ENCODE measurements around the gene KCNMB1.

Gene KCNMB1, protein sequence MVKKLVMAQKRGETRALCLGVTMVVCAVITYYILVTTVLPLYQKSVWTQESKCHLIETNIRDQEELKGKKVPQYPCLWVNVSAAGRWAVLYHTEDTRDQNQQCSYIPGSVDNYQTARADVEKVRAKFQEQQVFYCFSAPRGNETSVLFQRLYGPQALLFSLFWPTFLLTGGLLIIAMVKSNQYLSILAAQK

DNA sequence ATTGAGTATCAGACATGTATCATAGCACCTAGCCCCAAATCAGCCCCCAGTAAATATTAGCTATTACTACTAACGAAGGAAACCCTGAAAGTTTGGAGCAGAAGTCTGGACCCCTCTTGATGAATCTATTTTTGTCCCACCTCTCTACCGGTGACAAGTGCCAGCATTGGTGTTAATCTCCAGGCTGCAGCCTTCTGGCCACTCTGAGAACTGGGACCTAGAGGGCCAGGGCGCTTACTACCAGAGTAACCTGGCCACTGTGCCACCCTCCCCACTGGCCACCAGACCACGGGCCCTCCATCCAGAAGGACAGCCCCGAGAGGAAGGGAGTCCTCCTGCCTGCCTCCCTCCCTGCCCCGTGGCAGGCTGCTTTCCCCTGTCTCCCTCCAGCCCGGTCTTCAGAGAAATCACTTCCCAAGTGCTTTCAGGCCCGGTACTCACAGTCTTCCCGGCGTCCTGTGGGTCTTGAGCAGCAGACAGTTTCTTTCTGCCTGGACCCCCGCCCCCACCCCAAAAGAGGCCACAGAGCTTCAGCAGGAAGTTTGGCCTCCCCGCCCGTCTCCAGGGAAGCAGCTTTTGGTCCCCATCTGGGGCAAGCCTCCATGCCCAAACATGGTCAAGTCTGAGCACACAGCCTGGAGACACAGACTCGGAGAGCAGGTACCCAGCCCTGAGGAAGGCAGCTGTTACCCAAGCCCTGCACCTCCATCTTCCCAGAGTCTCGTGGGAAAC, at the start of gene KCNMB1:
Gene KCNMB1 (minus strand): TSS at position 550 of the 732 bp plus-strand sequence. CDS start 3,920 bp downstream, outside the sequence.
- no peak for DNase-seq

DNA sequence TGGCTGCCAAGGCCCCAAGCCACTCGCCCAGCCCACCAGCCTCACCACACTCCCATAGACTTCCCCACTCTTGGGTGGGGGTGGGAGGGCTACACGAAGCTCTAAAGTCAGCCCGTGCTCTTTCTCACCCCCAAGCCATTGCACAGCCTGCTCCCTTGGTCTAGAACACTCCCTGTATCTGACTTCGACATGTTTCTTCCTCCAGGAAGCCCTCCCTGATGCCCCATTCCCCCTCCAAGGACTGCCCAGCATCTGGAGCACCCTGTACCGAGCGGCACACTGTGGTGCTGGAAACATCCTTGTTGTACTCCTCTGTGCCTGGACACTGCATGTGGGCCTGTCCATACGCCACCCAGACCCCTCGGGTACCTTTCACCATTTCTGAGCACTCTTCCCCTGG, 49.4 kb upstream of the KCNMB1 start:
- no peak for DNase-seq

DNA sequence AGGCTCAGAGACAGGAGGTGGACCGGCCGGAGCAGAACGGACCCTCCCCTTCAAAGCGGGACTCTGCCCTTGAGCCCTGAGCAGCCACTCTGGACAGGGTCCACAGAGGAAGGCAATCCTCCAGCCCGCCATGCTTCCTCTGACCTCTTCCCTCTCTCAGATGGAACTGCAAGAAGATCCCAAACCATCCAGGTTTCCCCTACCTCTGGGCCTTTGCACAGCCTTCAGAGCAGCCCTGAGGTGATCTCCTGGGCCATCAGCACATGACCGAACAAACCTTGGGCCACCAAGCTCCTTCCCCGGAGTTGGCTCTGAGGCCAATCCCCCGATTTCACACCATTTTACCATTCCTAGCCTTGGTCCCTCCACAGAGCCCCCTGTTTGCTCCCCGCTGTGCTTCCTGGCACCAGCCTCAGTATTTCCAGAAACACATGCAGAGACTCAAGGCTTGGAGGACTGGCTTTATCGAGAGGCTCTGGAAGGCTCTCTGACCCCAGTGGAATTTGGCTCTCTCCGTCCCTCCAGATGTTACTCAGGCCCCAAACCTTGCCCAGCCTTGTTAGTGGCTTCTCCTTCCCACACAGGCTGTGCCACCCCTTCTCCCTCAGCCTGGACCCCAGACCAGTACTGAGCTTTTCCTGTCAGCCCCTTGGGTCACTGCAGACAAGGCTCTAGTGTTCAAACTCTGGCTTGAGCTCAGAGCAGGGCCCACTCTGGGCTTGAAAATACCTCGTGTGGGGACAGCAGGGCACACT, 48.6 kb upstream of the KCNMB1 start:
- no peak for DNase-seq

DNA sequence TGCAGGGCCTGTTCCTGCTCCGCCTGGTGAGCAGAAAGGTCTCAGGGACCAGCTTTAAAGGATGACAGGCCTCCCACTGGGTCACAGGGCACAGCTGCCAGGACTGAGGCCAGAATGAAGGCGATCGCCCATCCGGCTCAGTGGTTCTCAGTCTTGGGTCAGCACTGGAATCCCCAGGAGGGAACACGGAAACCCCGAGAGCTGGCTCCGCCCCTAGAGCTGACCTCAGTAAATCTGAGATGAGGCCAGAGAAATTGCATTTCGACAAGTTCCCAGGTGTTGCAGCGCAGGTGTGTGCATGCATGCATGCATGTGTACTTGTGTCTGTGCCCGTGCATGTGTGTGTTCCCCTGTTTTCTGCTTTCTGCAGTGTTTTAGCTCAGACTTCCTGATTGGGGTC, 47.2 kb upstream of the KCNMB1 start:
- no peak for DNase-seq

DNA sequence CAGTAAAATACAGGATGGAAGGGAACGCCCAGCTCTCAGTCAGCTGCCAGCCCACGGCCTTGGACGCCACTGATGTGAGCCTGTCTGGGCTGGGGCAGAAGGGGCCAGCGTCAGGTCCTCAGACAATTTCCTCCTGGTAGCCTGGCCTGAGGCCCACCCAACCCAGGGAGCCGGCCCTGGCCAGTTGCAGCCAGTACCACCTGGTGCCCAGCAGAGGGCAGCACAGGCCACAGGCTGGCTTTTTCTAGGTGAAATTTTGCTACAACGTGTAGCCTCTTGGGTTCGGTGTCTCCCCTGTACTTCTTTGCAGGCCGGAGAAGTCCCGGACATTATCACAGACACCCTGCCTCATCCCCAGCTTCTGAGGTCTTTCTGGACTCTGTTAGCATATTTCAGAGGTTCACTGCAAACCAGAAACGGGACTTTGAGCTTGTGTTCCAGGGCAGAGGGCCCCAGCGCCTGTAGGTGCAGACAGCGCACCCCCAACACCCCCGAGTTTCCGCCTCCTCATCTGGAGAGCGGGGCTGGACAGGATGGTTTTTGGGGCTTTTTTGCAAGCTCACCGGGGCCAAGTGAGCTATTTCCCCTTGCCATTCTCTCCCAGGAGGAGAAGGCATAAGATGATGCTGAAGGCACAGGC, 45.9 kb upstream of the KCNMB1 start:
- DNase-seq: peak; percentile 7

DNA sequence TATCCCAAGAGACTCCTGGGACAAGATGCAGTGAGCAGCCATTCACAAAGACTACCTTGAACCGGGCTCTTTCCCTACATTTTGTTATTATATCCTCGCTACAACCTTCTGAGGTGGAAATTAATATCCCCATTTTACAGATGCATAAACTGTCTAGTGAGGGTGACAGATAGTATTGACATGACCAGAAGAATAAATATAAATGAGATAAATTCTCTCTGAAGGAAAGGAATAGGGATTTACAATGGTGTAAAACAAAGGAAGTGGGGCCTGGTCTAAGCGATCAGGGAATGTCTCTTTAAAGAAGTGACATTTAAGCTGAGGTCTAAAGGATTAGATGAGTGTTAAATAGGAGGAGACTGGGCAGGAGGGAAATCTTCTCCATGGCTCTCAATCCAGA, 43.5 kb upstream of the KCNMB1 start:
- no peak for DNase-seq

DNA sequence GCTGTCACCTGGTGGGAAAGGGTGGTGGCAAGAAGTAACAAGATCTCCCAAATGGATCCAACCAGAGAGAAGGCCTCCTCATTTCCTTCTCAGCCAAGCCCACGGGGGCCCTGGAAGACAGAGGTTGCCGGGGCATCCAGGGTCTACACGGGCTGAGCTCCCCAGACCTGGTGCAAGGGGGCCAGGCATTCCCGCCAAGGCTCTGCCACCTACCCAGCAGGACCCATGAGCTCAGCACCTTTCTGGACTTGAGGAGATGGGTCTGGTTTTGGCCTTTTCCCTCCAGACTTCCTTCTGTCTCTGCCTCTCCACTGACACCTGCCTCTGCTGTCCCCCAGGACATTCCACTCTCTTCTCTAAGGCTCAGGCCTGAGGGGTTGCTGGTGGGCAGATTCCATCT, 42.4 kb upstream of the KCNMB1 start:
- no peak for DNase-seq

DNA sequence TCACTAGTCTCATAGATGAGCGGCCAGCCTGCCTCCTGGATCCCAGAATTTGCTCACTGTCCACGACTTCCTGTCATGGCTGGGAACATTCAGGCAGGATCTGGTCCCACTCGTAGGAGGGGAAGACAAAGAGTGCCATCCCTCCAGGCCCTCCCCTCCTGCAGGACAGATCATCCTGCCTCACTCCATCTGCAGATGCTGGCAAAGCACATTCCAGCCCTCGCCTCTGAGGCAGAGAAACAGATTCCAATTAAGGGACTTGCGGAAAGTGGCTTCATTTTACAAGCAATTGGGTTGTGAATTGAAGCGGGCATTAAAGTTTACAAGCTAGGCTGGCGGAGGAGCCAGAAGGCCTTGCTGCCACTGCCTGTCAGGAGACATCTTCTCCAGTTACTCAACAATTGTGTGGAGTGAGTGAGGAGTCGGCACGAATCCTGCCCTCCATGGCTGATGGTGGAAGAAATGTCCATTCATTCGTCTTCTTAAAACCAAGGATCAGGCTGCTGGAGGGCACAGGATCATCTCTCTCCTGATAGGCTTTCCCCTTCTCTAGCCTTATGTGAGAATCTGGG, 41.8 kb upstream of the KCNMB1 start:
- DNase-seq: no peak

DNA sequence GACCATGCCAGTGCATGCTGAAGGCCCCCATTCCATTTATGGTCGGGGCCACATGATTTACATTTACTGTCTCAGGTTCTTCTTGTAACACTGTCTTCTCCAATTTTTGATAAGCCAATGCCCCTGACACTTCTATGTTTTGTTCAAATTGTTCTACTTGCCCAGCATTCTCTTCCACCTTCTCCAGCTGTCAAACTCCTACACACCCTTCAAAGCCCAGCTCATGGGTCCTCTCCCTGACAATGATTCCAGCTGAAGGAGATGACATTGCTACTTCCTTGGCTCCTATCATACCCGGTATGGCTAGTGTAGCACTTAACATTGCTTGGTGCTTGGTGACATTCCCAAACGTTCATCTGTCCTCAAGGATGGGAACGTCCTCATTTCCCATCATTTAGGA, 41.1 kb upstream of the KCNMB1 start:
- DNase-seq: no peak

DNA sequence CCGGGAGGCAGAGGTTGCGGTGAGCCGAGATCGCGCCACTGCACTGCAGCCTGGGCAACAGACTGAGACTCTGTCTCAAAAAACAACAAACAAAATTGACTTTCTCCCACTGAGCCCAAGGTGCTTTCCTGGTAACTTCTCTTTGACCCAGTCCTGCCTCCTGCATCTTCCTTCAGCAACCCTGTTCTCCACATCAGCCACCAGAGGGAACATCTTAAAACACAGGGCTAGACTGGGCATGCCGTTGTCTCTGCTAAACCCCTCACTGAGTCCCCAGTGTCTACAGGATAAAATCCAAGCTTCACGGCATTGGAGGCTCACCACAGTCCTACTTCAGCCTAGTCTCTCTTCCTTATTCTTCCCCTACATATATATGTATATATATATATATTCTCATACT, 39.8 kb upstream of the KCNMB1 start:
- DNase-seq: no peak

DNA sequence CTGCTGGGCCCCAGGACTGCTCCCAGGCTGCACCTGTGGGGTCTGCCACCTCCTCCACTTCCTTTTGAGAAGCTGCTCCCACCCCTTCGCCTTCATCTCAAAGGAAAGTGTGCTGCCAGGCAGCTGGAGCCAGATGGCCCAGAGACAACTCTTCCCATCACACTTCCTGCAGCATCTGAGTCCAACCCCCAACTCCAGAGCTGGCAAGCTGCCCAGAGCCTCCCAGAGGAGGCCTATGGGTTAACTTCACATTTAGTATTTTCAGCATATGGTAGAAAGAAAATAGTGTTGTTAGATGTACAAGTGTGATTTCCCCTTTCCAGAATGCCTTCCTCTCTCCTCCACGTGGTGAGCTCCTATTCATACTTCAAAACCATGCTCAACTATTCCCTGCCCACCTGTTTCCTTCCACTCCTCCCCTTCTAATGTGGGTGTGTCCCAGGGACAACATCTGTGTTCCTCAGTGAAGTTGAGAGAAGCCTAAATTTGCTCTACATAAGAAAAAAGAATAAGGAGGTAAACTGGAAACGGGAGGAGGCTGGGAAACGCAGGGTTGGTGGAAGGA, 38.6 kb upstream of the KCNMB1 start:
- no peak for DNase-seq

DNA sequence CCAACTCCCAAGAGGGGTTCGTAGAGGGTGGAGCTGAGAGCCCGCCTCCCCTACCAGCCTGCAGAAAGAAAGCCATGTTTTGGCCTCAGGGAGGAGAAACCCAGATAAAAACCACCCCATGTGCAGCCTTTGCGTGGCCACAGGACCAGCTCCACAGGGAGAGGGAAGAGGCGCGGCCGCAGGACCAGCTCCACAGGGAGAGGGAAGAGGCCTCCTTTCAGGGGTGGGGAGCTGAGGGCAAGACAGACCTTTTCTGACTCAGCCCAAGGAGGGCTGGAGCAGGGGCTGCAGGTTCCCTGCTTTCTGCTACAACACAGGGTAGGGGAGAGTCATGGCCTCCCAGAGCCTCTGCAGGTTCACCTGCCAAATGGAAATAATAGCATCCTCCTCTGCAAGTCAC, 37.6 kb upstream of the KCNMB1 start:
- DNase-seq: no peak

DNA sequence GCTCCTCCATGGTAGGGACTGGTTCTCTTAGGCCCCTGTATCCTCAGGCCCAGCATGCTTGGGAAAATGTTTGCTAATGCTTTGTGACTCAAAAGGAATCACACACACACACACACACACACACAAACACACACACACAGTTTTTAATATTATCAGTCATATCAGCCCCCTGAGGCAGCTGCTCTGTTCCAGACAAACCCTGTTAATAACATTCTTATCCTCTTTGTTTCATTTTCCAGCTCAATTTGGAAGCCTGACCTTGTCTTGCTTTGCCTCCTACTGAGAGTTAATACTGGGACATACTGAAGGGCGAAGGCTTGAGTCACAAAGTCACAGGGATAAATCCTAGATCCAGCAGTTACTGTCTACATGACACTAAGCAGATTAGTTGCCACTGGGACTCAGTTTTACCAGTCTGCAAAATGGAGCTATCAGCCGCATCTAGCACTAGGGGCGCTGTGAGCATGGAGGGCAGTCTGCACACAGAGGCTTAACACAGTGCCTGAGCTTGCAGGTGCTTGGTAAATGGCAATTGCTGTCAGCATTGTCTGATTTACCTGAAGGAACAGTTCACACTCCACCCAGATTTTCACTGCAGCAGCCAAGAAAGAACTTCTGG, 37.1 kb upstream of the KCNMB1 start:
- no peak for DNase-seq

DNA sequence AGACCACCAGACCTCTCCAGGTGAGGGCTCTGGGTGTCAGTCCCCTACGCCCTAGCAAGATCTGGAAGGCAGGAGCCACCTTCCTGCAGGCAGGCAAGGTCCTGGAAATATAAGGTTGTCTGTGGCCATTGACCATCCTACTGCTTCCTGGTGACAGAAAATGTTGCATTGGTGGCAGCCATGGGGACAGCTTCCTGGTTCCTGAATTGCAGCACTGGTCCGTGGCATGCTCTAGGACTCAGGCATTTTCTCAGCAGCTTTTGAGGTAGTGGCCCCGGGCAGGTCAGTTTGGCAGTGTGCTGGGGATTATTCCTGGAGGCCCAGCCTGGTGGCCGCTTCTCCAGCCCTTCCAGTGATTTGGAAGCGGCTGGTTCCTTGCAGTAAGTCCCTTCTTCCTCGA, 36.6 kb upstream of the KCNMB1 start:
- no peak for DNase-seq

DNA sequence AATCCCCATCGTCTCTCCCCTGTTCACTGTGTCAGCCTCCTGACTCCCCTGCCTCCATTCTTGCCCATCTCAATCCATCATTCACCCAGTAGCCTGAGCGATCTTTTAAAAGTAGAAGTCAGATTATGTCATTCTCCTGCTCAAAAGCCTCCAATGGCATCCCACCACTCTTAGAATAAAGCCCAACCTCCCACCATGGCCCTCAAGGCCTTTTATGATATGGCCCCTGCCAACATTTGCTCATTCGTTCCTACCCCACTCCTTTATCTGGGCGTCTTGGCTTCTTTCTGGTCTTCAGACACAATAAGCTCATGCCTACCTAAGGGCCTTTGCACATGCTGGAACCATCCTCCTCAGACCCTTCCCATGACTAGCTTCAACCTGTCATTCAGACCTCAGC, 35.5 kb upstream of the KCNMB1 start:
- no peak for DNase-seq

DNA sequence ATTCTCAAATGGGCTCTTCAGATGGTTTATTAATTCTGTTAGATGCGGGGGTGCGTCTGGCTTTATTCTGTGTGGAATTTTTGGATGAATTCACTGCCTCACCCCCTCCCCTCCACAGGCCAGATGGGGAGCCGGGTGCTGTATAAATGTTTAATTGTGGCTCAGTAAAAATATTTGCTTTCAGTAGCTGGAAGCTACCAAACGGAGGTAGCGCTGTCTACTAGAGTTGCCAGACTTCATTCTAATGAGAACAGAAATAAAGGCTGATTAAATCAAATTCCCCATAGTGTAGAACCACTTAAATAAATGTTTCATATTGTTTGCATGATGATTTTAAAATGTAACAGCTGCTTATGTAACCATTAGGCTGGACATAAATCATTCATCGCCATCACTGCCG, 34.5 kb upstream of the KCNMB1 start:
- no peak for DNase-seq

DNA sequence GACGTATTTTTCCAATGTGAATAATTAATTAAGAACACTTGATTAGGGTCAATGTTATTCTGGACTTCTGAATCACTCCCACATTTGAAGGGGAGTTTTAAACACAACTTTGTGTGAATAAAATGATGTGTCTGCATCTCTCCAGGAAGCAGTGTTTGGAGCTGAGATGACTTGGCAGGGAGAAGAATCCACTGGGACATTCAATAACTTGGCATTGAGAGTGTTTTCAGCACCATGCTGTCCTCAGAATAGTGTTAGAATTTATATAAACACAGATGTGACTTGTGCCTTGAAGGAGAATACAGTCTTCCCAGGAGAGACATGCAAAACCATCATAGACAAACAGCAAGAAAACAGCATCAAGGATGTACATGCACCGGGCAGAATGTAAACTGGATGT, 32.7 kb upstream of the KCNMB1 start:
- no peak for DNase-seq

DNA sequence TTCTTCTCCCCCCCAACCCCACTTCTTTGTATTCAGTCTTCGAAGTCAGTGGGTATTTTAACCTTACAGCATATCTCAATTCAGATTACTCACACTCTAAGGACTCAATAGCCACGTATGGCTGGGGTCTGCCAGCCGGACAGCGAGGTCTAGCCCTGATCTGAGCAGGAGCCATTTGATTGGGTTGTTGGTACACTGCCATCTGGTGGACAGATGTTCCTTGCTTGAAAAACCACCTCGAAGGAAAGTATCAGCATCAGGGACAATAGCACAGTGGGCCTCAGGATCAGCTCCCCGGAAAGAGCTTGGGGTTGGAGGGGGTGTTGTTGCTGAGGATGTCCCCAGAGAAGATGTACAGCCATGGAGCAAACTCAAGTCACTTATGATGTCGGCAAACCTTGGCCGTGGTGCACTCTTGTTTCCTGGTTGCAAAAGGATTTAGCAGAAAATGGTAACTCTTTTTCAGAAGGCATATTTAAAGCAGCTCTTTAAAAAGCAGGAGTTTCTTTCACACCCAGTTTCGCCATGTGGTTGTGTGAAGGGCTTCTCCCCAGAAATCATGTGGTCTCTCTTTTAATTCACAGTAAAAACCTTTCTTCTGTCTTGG, 31.7 kb upstream of the KCNMB1 start:
- DNase-seq: peak; percentile 13

DNA sequence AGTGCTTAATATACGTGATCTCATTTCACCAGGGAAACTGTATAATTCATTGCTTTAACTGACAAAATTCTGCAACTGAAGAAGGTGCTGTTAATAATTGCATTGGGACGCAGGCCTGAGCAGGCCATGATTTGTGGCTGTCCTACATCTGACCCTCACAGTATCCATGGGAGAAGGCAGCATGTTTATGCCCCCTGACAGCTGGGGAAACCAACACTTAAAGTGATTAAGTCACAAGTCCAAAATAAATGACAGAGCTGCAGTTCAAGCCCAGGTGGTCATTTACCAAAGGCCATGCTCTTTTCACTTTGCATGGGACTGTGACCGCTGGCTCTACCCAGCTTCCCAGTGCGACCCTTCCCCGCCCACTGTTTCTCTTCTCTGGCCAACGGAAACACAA, 30.5 kb upstream of the KCNMB1 start:
- DNase-seq: no peak

DNA sequence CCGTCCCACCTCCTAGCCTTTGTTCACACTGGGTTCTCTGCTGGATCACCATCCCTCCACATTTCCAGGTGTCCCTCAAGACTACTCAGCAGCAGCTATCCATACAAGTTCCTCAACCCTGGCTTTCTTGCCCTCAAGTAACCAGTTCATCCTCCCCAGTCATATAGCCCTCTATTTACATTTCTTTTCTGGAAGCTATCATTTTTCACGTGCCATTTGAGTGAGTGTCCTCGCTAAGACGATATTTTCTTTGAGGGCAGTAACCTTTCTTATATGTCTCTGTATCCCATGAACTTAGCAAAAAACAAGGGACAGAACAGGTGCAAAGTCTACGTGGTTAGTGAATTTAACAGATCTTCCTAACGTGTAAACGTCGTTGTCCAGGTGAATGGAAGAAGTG, 29.6 kb upstream of the KCNMB1 start:
- DNase-seq: no peak

DNA sequence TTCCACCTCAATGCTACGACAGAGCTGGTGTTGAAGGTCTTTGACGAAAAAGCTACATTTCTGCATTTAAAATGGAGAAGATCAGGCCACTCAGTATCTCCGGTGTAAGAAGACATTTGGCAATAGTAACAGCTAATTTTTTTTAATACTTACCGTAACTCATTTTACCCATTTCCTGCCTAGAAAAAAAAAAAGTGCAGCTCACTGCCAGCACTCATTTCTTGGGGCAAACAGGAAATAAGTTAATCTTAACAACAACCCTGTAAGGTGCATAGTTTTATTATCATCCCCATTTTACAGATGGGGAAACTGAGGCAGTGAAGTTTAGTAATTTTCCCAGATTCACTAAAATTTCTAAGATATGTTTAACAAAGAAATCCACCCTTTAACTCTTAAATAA, 27.4 kb upstream of the KCNMB1 start:
- DNase-seq: no peak

DNA sequence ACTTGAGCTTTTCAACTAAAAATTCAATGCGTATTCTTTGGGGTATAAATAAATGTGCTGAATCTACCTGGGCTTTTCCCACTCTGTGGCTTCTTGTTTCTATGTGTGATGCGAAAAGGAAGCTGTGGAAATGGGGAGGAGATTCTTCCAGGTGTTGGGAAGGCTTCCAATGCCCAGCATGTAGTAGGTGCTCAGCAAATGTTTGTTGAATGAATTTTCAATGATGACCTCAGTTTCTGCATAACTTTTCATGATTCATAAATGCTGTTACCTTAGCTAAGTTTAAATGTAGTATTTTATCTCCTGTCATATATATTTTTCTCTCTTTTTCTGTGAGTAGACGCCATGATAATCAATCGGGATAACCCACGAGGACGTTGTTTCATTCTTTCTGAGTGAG, 25.6 kb upstream of the KCNMB1 start:
- no peak for DNase-seq

All from NK-92 treated with Interleukin-12 subunit alpha and Interleukin-12 subunit beta, amount 100 ng/mL, for 24 hours (cell line).